K562 (cell line): ENCODE measurements around the gene IGSF21.

Experiments
- HMG20A ChIP-seq: fragments of 450-650 bp; formaldehyde crosslinking; conservative IDR thresholded peaks from 2 replicates; pipeline ENCODE4 v1.4.0; 2020; ENCODE audit warnings: mild to moderate bottlenecking, mixed read lengths
- MCM7 ChIP-seq, 2 experiments: fragments of 450-650 bp; IDR thresholded peaks; 2 replicates each; pipeline ENCODE4 v1.6.1; 2016 to 2018
- MGA ChIP-seq: fragments of 450-650 bp; IDR thresholded peaks from 2 replicates; pipeline ENCODE4 v1.6.1; 2016; ENCODE audit warnings: mild to moderate bottlenecking, moderate library complexity
- MTF1 ChIP-seq: fragments of 250-450 bp; sonication (Bioruptor Pico); IDR thresholded peaks from 2 replicates; pipeline ENCODE4 v1.9.0; 2021; ENCODE audit warnings: moderate library complexity, mild to moderate bottlenecking, inconsistent platforms, borderline replicate concordance
- POLR2AphosphoS5 ChIP-seq: IDR thresholded peaks from 2 replicates; pipeline ENCODE4 v1.6.1; 2011; ENCODE audit warnings: mild to moderate bottlenecking, low read depth, low read length, moderate library complexity; ENCODE audit not compliant: control insufficient read depth, insufficient read depth
- ZC3H4 ChIP-seq: sonication (generic); formaldehyde crosslinking; IDR thresholded peaks from 2 replicates; pipeline ENCODE4 v1.9.0; 2021; ENCODE audit warnings: missing genetic modification reagents, borderline replicate concordance
- ZNF512 ChIP-seq: IDR thresholded peaks from 2 replicates; pipeline ENCODE4 v1.6.1; 2016; ENCODE audit warnings: missing genetic modification characterization, missing compliant biosample characterization

GRCh38 chr1:18284805-18285537 lies 177.4 kb downstream of the IGSF21 start:
- no peak for TF ChIP-seq POLR2AphosphoS5
- no peak for TF ChIP-seq MTF1 (CRISPR knock-in tag)
- TF ChIP-seq ZNF512, result no peak
- TF ChIP-seq ZC3H4 (CRISPR knock-in tag), result no peak
- TF ChIP-seq MGA, result no peak
- no peak for TF ChIP-seq HMG20A (CRISPR knock-in tag)
- no peak for TF ChIP-seq MCM7 (IDR thresholded peaks at IDR 0.05)
